Hepatocyte (in vitro differentiated cells): ENCODE data around the gene PRPF4.

Experiments
- CTCF ChIP-seq: fragments of 200-600 bp; sonication (generic); IDR thresholded peaks from 2 replicates; pipeline ENCODE4 v1.5.1; 2016; ENCODE audit warnings: antibody characterized with exemption, mild to moderate bottlenecking; ENCODE audit not compliant: poor library complexity
- EZH2 ChIP-seq: fragments of 200-600 bp; sonication (generic); IDR thresholded peaks from 2 replicates; pipeline ENCODE4 v1.6.1; 2016; ENCODE audit warnings: antibody characterized with exemption, mild to moderate bottlenecking, borderline replicate concordance
- EZH2phosphoT487 ChIP-seq: fragments of 200-600 bp; sonication (generic); IDR thresholded peaks from one replicate; pipeline ENCODE4 v1.6.1; 2018; ENCODE audit warnings: antibody characterized with exemption, mild to moderate bottlenecking, low read depth, moderate library complexity; ENCODE audit not compliant: unreplicated experiment, severe bottlenecking

- TF ChIP-seq CTCF (no peak), EZH2 (no peak), EZH2phosphoT487 (no peak)
Observed at GRCh38 chr9:113237026-113237425, 38.4 kb upstream of the PRPF4 start.
